ENCODE data around the gene MEF2C.

DNA sequence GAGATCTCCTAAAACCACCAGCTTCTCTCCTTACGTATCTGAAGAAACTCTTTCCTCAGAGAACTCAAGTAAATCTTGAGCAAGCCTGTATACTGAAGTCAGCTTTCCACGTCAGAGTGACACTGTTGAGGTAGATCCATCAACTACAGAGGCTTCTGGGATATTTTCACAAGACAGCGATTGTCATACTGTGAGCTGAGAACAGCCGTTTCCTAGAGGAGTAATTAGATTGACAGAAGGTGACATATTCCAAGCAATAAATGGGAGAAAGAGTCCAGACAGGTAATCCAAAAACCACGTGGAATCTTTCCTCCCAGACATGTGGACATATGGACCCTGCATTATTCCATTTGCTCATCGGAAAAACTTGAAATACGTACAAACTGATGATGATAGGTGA, 117.2 kb downstream of the MEF2C start:
- no peak for TF ChIP-seq CTCF (IDR thresholded peaks at IDR 0.05)
- no peak for TF ChIP-seq POLR2AphosphoS5 (IDR thresholded peaks at IDR 0.05; ENCODE audit: low read depth, low read length)
- no peak for TF ChIP-seq REST (IDR thresholded peaks at IDR 0.05; ENCODE audit: insufficient read depth in 1 of 2, low read depth in 2 of 2, low read length in 1 of 2)
- TF ChIP-seq SIN3A (IDR thresholded peaks at IDR 0.05; ENCODE audit: borderline replicate concordance, insufficient read depth, low read depth, low read length): no peak
